Superior temporal gyrus (tissue), 1 donor: ENCODE results near the gene NGLY1.

ENCODE experiments used
- DNase-seq: peaks from one replicate; pipeline ENCODE4 v3.0.0-alpha.2; 2016; ENCODE audit errors: extremely low spot score

NGLY1 gene

DNA sequence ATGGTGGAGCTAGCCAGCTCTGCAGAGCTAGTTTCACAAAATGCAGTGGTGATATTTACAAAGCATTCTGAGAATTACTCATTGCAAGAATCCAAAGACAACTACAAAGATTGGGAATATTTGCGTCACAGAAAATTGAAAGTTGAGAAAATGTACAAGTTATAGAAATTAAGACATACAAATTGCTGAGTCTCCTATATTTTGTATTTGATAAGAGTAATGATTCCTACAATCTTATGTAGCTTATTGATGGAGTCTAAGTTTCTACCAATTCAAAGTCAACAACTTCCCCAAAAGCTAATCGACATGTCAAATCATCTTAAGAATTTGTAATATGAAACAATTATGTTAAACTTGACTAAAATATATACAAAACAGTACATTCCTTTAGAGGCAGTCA, 72.2 kb downstream of the NGLY1 start:
- no peak for DNase-seq

GRCh38 chr3:25708036-25708435, 75.2 kb downstream of the NGLY1 start:
- DNase-seq: no peak

DNA sequence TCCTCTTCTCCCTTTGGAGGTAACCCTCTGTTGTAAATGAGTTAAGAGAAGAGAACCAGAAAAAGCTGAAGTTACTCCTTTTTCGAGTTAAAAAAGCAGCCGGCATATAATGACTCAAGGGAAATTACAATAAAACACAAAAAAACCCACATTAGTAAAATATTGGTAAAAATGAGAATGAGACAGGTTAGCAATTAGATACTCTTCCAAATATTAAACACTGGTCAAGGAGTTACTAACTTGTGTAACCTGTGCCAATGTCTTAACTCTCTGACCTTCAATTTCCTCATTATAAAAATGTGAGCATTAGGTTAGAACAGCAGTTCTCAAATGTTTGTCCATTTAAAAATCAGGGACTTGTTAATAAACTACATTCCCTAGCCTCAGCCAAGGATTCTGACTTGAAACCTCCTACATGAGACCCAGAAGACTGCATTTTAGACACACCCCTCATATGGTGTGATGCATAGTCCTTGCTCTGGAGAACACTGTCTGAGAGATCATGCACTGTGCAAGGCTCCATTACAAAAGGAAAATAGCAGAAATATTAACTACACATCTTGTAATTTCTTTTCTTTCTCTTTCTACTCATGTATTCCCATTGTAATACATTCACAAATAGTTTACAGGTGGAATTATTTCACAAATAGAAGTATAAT, 75.8 kb downstream of the NGLY1 start:
- DNase-seq: no peak

GRCh38 chr3:25706213-25706612, 77.0 kb downstream of the NGLY1 start:
- DNase-seq: no peak

DNA sequence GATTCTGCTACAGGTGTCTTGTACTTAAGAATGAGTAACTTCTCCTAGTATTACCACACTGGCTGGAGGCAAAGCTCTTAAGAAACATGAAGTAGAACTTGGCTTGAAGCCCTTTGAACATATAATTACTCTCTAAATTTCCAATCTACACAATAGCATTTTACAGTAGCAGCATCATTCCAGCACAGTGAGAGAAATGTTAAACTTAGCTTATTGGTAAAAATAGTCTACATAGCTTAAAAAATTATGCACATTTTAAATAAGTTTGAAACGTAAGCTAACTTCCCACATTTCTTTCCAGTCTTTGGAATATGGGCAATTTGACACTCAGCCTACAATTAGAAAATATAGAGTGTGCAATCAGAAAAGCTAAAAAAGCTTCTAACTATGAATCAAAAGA, 85.7 kb downstream of the NGLY1 start:
- DNase-seq: no peak

- DNase-seq: no peak
These were observed 87.4 kb downstream of the NGLY1 start for GRCh38 chr3:25695731-25696420.

DNA sequence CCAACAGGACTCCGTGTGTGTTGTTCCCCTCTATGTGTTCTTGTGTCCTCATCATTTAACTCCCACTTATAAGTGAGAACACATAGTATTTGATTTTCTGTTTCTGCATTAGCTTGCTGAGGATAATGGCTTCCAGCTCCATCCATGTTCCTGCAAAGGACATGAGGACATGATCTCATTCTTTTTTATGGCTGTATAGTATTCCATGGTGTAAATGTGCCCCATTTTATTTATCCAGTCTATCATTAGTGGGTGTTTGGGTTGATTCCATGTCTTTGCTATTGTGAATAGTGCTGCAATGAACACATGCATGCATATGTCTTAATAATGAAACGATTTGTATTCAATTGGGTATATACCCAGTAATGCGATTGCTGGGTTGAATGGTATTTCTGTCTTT, 90.0 kb downstream of the NGLY1 start:
- no peak for DNase-seq

DNA sequence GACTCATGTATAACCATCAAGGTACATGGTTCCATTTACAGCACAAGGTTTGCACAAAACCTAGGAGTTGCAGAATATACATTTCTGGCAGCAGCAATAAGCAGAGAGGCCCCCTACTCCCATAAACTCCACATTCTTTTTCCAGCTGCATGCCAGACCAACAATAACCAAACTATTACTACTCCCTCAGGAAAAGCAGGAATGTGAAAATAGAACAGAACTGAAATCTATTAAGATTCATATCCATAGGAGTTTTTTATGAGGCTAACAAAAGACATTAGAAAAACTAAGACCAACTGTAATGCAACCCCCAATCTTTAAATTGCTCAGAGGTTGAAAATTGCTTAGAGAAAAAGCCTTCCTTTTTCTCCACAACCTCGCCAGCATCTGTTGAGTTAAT, 90.9 kb downstream of the NGLY1 start:
- DNase-seq: no peak

GRCh38 chr3:25690768-25691533, 92.3 kb downstream of the NGLY1 start:
- no peak for DNase-seq

GRCh38 chr3:25689226-25689625, 94.0 kb downstream of the NGLY1 start:
- DNase-seq: no peak

- DNase-seq: no peak
These were observed 95.5 kb downstream of the NGLY1 start for GRCh38 chr3:25687742-25688141.

GRCh38 chr3:25686766-25687165, 96.5 kb downstream of the NGLY1 start:
- DNase-seq: no peak

- no peak for DNase-seq
These were observed 99.4 kb downstream of the NGLY1 start for GRCh38 chr3:25683882-25684281.

DNA sequence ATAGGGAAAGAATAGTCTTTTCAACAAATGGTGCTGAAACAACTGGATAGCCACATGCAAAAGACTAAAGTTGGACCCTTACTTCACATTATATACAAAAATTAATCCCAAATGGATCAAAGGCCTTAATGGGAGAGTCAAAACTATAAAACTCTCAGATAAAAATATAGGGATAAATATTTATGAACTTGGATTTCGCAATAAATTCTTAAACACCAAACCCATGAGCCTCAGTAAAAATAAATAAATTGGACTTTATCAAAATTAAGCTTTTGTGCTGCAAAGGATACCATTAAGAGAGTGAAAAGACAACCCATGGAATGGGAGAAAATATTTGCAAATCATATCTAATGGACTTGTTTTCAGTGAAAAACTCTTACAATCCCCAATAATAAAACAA, 99.8 kb downstream of the NGLY1 start:
- no peak for DNase-seq

GRCh38 chr3:25679642-25680302, 103.5 kb downstream of the NGLY1 start:
- peak; percentile 57 for DNase-seq

DNA sequence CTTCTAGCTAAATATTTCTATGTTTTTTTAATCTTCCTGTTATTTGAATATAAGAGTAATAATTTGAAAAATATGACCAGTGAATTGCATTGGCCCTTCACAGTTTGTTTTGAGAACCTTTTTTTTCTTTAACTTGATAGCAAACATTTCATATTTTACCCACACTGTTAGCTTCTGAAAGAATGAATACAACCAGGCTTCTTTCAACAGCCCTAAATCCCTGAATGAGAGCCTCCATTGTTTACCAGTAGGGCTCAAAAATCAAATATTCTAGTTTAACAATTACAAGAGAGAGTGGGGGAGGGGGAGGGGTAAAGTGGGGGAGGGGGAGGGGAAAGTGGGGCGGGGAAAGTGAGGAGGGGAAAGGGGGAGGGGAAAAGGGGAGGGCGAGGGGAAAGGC, 104.1 kb downstream of the NGLY1 start:
- DNase-seq: peak; percentile 59

DNA sequence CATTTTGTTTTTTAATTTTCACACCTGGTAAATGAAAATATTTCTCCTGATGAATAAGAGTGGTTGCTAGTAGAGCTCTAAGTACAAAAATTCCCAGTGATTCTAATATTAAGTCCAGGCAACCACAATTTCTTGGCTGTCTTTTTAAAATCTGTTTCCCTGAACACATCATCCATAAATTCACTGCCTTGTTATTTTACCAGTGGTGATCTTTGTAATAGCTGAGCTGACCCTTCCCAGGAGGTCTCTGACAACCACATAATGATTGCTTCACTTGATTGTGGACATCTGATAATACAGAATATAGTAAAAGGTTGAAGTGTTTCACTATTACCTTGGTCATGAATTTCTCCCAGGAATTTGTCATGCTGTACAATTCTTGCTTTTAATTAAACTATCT, 104.7 kb downstream of the NGLY1 start:
- no peak for DNase-seq

- DNase-seq: no peak
These were observed 106.1 kb downstream of the NGLY1 start for GRCh38 chr3:25677121-25677520.

GRCh38 chr3:25674670-25675069, 108.6 kb downstream of the NGLY1 start:
- no peak for DNase-seq

DNA sequence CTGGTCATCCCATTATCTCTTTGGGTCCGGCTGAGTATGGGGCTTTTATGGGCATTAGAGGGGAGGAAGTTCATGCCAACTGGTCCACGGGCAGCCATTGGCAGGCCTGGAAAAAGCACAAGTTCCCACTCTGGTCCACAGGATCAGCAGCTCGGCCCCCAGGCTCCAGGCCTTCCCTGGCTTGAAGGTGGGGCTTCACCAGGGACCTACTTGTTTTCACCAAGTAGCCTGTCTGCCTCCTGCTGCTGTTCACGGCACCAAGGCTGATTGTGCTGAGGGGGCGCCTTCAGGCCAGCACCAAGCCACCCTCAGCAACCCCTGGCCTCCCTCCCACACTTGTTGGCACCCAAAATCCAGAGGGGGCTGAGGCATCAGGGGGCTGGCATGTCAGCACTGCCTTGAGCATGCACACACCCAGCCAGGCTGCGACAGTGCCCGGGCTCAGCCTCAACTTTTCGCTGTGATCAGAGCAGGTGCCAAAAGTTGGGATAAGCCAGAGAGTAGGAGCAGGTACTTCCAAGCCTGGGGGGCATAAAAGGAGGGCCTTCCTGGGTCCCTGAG, 109.4 kb downstream of the NGLY1 start:
- DNase-seq: no peak
